ENCODE results near the gene FAM120B.
"Not testable (repeated sequence)": the region's sequence is repeated elsewhere in the genome, so short reads cannot be mapped to it uniquely, and the experiment has no call there.

The FAM120B gene, protein sequence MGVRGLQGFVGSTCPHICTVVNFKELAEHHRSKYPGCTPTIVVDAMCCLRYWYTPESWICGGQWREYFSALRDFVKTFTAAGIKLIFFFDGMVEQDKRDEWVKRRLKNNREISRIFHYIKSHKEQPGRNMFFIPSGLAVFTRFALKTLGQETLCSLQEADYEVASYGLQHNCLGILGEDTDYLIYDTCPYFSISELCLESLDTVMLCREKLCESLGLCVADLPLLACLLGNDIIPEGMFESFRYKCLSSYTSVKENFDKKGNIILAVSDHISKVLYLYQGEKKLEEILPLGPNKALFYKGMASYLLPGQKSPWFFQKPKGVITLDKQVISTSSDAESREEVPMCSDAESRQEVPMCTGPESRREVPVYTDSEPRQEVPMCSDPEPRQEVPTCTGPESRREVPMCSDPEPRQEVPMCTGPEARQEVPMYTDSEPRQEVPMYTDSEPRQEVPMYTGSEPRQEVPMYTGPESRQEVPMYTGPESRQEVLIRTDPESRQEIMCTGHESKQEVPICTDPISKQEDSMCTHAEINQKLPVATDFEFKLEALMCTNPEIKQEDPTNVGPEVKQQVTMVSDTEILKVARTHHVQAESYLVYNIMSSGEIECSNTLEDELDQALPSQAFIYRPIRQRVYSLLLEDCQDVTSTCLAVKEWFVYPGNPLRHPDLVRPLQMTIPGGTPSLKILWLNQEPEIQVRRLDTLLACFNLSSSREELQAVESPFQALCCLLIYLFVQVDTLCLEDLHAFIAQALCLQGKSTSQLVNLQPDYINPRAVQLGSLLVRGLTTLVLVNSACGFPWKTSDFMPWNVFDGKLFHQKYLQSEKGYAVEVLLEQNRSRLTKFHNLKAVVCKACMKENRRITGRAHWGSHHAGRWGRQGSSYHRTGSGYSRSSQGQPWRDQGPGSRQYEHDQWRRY

DNA sequence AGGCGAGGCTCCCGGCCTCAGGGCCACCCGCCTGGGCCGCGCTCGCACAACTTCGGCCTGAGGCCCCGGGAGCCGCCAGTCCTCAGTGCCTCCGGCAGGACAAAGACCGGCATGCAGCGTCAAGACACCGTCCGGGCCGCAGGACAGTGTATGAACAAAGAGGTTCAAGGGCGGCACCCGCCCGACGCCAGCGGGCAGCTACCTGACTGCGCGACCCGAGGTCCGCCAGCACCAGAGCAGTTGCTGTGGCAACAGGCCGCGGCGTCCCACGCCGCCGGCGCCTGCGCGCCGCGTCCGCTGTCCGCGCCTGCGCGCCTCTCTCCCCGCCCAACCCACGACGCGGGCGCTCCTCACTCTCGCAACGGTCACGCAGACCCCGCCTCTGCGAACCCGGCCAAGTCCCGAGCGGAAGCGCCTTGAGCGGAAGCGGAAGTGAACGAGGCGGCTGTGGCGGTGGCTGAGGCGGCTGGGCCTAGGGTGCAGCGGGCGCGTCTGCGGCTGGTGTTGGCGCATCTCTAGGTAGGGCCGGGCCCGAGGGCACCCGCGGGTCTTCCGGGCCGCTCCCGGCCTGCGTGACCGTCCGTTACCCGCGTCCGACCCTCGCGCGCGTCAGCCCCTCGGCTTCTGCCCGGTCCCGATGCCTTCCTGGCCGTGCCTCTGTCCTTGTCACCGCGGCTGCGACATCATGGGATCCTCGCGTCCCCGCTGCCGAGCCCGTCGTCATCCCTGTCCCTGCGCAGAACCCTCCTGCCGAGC lies at the start of gene FAM120B:
TSS of gene FAM120B (plus strand) at position 435 of the 756 bp plus-strand sequence. CDS start 10,633 bp downstream, outside the sequence.
- peak; percentile 97 for DNase-seq

DNA sequence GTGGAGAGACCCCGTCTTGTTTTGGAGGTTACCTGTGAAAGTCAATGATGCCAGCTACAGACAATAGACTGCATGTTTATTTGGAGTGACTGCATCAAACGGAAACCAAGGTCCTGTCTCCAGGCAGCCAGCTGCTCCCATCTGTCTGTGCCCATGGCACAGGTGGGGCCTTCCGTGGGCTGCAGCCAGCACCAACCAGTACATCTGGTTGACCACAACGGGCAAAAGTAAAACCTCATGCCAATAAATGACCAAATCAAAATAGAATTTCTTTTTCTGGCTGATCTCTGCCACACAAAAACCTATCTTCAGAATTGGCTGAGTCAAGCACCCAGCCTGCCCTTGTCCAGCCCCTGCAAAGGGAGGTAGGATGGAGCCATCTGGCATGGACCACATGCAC lies 49.2 kb upstream of the FAM120B start:
- no peak for DNase-seq

DNA sequence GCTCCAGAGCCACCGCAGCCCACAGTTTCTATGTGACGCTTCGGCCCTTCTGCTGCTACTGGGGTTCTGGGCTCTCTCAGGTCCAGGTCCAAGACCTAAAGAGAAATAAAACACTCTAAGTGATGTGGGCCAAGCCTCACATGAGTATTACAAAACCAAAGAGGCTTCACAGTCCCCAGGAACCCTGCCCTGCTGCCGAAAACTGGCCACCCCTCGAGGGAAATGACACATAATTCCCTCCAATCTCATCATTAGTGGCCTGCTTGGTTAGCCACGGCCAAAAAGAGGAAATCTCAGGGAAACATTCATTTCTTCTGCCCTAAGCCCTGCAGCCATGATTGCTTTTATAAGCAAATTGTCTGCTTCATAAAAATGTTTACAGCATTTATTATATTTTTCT lies 48.2 kb upstream of the FAM120B start:
- no peak for DNase-seq

DNA sequence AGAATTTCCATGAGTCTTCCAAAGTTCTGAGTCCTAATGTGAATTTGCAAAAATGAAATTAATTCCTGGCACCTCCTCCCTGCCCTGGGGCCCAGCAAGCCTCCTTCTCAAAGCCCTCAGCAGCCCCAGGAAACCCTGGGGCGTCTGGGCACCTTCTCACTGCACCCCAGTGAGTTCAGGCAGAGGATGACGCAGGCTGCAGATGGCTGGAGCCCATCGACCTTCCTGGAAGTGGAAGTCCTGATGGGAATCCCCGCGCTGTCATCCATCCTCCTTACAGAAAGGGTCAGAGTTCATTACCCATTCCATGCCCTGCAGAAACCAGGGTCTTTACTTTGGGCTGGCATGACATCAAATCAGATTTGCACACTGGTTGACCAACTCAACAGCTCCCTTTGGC lies 47.3 kb upstream of the FAM120B start:
- DNase-seq = no peak

DNA sequence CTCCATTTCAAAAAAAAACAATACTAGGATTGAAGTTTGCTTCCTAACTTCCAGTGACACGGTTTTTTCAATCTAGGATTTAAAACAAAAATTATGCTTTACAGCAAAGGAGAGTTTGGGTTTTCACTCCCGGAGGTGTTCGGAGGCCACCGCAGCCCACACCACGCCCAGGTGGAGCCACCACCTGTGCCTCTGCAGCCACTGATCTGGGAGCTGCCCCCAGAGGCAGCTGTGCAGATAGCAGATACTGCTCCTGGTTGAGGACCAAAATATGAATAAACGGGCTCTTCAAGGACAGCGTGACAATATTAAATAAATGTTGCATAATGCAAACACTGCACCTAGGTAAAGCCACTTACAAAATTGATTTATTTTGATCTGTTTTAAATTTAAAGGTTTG lies 45.9 kb upstream of the FAM120B start:
- DNase-seq = no peak

DNA sequence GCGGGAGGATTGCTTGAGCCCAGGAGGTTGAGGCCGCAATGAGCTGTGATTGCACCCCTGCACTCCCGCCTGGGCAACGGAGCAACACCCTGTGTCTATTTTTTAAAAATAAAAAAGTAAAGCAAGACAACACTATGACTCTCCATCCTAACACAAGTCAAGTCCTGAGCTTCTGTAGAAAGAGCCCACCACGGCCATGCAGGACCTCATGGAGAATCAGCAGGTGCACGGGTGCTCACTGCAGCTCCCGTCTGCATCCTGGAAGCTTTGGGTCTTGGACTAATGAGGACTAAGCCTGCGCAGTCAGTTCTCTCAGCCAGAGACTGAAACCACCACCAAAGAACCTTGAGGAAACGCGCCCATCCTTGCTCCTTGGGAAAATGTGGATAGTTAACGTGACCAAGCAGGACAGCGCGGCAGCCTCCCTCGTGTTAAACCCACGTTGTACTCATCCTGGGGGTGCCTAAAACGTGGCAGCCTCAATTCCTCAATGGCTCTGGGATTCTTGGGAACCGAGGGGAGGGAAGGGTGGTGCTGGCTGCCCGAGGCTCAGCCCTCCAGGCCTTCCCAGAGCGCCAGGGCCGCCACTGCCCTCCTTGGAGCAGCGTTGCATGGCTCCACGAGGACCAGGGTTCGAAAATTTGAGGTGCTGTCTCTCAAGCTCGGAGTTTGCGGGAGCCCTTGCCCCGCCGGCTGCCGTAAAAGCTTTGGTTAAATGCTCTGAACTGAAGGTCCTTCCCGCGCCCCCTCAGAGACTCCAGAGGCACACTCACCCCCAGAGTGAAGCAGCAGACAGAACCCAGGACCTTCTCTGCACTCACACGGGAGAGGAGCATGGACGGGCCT lies 44.7 kb upstream of the FAM120B start:
- no peak for DNase-seq

GRCh38 chr6:170262489-170263088 lies 44.0 kb upstream of the FAM120B start:
- DNase-seq = no peak

DNA sequence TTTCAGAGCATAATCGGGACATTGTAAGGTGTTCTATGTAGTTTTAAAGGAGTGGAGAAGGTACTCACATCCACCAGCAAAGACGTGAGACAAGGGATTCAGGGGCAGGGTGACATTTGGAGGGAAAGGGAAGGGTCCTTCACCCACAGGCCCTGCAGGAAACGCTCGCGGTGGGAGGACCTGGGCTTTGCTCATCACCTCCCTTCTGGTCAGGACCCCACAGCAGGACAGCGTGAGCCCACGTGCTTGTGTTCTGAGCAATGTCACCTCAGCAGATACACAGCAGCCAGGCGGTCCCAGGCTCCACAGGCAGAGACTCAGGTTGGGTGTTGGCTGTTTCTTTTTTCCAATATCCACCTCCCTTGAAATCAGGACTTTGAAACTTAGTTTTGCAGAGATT lies 43.1 kb upstream of the FAM120B start:
- no peak for DNase-seq

- DNase-seq = no peak
Observed at GRCh38 chr6:170264086-170264485, 42.5 kb upstream of the FAM120B start.

- DNase-seq = not testable (repeated sequence)
Observed at GRCh38 chr6:170264644-170265043, 41.9 kb upstream of the FAM120B start.

DNA sequence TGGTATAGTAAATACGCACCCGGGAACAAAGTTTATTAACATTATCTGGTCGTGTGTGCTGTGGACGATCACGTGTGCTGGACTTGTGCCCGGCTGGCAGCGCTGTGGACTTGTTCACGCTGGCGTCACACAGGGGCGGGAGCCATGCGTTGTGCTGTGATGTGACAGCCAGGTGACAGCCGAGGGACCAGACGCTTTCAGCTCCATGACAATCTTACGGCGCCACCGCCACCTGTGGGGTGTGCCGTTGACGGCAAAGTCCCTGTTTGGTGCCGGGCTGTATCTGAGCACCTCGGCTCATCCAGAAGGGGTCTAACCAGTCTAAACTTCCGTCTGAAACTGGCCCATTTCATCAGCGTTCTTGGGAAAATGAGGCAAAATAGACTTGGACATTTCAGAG lies 40.9 kb upstream of the FAM120B start:
- DNase-seq = no peak

DNA sequence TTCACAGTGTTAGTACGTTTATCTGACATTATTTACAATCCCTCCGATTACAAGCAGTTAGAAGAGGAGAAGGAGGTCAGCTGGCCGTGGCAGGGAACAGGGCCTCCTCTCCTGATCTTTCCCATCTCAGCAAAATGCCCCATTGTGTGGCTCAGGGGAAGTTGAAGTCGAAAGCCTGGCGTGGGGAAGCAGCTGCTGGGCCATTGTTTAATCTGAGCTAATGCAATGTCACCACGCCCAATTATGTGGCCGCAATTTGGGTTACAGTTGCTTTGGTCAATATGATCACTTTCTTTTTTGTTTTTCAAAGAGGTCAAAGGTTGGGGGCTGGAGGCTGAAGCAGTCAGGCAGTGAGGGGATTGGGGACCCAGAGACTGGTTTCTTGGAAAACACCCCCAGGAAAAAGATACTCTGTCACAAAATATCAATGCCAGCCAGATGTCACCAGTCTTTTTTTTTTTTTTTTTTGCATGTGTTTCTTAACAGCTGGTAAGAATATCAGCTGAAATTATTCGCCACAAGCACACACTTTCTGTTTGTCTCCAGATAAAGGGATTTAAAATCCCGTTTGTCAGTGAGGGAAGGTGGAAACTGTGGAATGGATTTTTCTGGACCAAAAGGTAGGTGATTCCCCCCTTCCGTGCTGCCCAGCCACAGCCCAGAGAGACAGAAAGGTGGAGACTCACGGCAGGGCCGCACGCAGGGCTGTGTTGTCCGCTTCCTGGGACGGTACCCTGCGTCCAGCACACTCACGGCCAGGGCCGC lies 40.3 kb upstream of the FAM120B start:
- no peak for DNase-seq

DNA sequence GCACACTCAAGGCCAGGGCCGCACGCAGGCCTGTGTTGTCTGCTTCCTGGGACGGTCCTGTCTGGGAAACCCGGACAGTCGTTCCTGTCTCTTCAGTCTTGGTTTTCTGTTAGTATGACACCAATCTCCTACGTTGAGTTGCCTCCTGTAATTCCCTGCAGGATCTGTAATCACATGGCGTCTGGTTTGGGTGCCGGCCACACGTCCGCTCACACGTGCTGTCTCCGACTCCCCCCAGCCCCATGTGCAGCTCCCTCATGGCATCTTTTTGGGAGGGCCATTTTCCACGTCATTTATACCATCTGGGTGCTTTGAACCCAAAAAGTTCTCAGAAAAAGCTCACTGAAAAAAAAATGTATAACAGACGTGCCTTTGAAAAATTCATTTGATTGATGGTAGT lies 38.9 kb upstream of the FAM120B start:
- no peak for DNase-seq

DNA sequence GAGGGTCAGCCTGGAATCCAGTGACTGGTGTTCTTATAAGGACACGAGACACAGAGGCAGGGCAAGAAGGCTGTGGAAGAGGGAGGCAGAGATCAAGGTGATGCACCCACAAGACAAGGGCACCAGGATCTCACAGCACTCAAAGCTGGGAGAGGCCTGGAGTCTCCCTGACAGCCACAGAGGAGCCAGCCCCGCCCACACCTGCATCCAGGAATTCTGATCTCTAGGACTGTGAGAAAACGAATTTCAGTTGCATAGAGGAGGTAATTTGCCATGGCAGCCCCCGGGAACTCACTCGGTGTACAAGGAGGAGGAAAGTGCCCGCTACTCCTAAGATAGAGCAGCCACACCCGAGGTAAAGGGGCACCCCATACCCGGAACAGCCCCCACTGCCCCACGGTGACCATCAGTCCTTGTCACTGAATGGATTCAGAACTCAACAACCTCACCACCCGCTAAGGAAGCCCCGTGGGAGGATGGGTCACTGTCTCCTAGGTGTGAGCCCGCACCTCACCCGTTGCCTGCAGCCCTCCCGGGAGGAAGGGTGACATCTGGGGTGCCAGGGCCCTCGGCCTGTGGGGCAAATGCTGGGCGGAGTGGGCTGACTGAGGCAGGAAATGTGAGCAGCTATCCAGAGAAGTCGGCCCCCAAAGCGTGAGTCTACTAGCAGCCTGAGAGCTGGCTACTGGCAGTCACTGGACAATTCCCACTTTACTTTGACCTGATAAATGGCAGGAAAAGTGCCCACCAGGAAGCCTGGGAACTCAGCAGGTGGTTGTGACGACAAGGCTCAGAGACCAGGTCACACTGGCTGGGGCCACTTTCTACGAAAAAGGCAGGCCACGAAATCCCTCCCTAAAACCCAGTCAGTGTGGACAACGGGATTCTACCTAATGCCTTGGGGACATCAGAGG lies 38.1 kb upstream of the FAM120B start:
- DNase-seq = no peak

- no peak for DNase-seq
Observed at GRCh38 chr6:170269151-170269845, 37.3 kb upstream of the FAM120B start.

- no peak for DNase-seq
Observed at GRCh38 chr6:170269846-170270541, 36.6 kb upstream of the FAM120B start.

GRCh38 chr6:170270984-170271593 lies 35.5 kb upstream of the FAM120B start:
- DNase-seq = no peak

- DNase-seq = peak; percentile 85
Observed at GRCh38 chr6:170271771-170272314, 34.7 kb upstream of the FAM120B start.

All from CD4-positive, alpha-beta T cell treated with Interleukin-17A for 4 hours (primary cell).